Natural killer cell (primary cell): ENCODE data around the gene CFAP54. TPM values are rescaled to one million over a fixed set of nuclear protein-coding genes. Genes with fewer than 3 reads are reported as not detected.

ENCODE experiments used
- ATAC-seq, 3 donors: fragments of 150-1000 bp in 2 of 3; fragments of 200-7000 bp in 1 of 3; cut with Tn5 transposase; 1 replicate in 1 of 3; 2 replicates in 2 of 3; pipeline ENCODE4 v1.10.0; 2021; ENCODE audit warnings: mild to moderate bottlenecking in 2 of 3, moderate library complexity in 2 of 3
- DNase-seq, 2 donors: peaks; one replicate each; pipeline versions ENCODE4 v3.0.0 to v3.0.0-alpha.2; 2013 to 2021; ENCODE audit warnings: mixed read lengths in 1 of 2
- H3K27ac ChIP-seq: one replicate; pipeline ENCODE4 v1.5.1; 2013; ENCODE audit warnings: mild to moderate bottlenecking, low read length
- H3K27me3 ChIP-seq: one replicate; pipeline ENCODE4 v1.6.1; 2013; ENCODE audit warnings: low read length; ENCODE audit not compliant: control insufficient read depth, insufficient read depth
- H3K36me3 ChIP-seq: one replicate; pipeline ENCODE4 v1.6.1; 2013; ENCODE audit warnings: low read length; ENCODE audit not compliant: control insufficient read depth, insufficient read depth
- H3K4me1 ChIP-seq: one replicate; pipeline ENCODE4 v1.6.1; 2013; ENCODE audit warnings: low read length; ENCODE audit not compliant: control insufficient read depth, insufficient read depth
- H3K4me3 ChIP-seq: one replicate; pipeline ENCODE4 v1.5.1; 2013; ENCODE audit warnings: low read length
- H3K9me3 ChIP-seq: one replicate; pipeline ENCODE4 v1.6.1; 2013; ENCODE audit warnings: low read length; ENCODE audit not compliant: control insufficient read depth, insufficient read depth
- H3K27ac Mint-ChIP-seq, 2 donors: one replicate each; pipeline ENCODE4 v1.8.0; 2022; ENCODE audit warnings: mild to moderate bottlenecking in 2 of 2, mixed read lengths in 2 of 2, moderate library complexity in 1 of 2
- H3K27me3 Mint-ChIP-seq, 2 donors: one replicate each; pipeline ENCODE4 v1.8.0; 2022; ENCODE audit warnings: low read depth in 2 of 2, mixed read lengths in 2 of 2
- H3K36me3 Mint-ChIP-seq: one replicate; pipeline ENCODE4 v1.8.0; 2022; ENCODE audit warnings: mixed read lengths
- H3K4me1 Mint-ChIP-seq, 2 donors: one replicate each; pipeline ENCODE4 v1.8.0; 2022; ENCODE audit warnings: mixed read lengths in 2 of 2
- H3K4me3 Mint-ChIP-seq: one replicate; pipeline ENCODE4 v1.8.0; 2022; ENCODE audit warnings: mild to moderate bottlenecking, moderate library complexity, mixed read lengths
- H3K9me3 Mint-ChIP-seq, 2 donors: one replicate each; pipeline ENCODE4 v1.8.0; 2022; ENCODE audit warnings: mixed read lengths in 2 of 2
- WGBS: methylation state at CpG from one replicate; pipeline ENCODE4 v1.1.7; 2013; ENCODE audit warnings: missing lambda C conversion rate; ENCODE audit not compliant: insufficient coverage; 5-methylcytosine and 5-hydroxymethylcytosine counted together
- intact Hi-C: fragments of 100-400 bp; cut with micrococcal nuclease; formaldehyde crosslinking; loops from one replicate; pipeline ENCODE4 v1.14.2; 2022
- total RNA-seq, 4 donors: library from RNA; stranded (reverse); fragments of 120-200 nt in 1 of 4; gene quantifications; one replicate each; pipeline versions ENCODE4 v1.2.3 to v1.2.4, GENCODE V29; 2013 to 2022
- TF ChIP-seq, protein P1 (sequence below): fragments of 200-600 bp; IDR thresholded peaks from one replicate; pipeline ENCODE4 v1.8.0; 2022; ENCODE audit warnings: antibody characterized with exemption

The CFAP54 gene
- total RNA-seq, 3 donors from 2014 or later (not counting 1 experiment from before 2014, with no cell fraction given) = 0.56 to 1.5 (median 1.2) TPM

DNA sequence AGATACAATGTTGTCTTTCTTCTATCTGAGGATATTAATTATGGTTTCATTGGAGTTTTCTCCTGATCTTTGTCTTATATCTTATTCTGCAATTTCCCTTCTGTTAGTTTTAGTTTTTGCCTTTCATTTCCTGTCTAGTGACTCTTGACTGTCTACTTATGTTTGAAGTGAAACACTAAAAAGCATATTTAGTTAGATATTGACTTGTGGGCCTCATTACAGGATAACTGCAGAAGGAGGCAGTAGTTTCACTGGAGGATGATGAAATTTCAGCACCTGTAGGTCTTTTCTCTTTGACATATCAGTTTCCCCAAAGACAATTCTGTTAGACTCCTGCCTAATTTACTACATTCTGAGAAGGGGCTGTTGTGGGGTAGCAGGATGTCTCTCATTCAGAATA is 320.1 kb downstream of the CFAP54 start:
- Mint-ChIP-seq H3K27ac (no peak overlapping the region), H3K4me1 (no peaks in the 10 kb centered on the region), H3K27me3 (peaks cover 2 to 10% of the 10 kb centered on the region in 2 donors), H3K36me3 (no peaks in the 10 kb centered on the region), H3K4me3 (no peak overlapping the region), H3K9me3 (peaks cover 0 to 7% of the 10 kb centered on the region in 2 donors)
- H3K27ac ChIP-seq = no peak overlapping the region
- TF ChIP-seq, protein P1, sequence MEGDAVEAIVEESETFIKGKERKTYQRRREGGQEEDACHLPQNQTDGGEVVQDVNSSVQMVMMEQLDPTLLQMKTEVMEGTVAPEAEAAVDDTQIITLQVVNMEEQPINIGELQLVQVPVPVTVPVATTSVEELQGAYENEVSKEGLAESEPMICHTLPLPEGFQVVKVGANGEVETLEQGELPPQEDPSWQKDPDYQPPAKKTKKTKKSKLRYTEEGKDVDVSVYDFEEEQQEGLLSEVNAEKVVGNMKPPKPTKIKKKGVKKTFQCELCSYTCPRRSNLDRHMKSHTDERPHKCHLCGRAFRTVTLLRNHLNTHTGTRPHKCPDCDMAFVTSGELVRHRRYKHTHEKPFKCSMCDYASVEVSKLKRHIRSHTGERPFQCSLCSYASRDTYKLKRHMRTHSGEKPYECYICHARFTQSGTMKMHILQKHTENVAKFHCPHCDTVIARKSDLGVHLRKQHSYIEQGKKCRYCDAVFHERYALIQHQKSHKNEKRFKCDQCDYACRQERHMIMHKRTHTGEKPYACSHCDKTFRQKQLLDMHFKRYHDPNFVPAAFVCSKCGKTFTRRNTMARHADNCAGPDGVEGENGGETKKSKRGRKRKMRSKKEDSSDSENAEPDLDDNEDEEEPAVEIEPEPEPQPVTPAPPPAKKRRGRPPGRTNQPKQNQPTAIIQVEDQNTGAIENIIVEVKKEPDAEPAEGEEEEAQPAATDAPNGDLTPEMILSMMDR = no peak
- H3K36me3 ChIP-seq = no peaks in the 10 kb centered on the region
- no peaks in the 10 kb centered on the region for H3K4me1 ChIP-seq
- DNase-seq (no peak), ATAC-seq (no peak)
- no peak overlapping the region for H3K4me3 ChIP-seq
- intact Hi-C loops = no loop called here
- H3K27me3 ChIP-seq = no peaks in the 10 kb centered on the region
- no peaks in the 10 kb centered on the region for H3K9me3 ChIP-seq

GRCh38 chr12:96810057-96810456 is 320.7 kb downstream of the CFAP54 start:
- H3K4me3 ChIP-seq = no peak overlapping the region
- no peak overlapping the region for H3K27ac ChIP-seq
- H3K4me3 Mint-ChIP-seq = no peak overlapping the region
- H3K4me1 ChIP-seq = no peaks in the 10 kb centered on the region
- peaks cover 2 to 10% of the 10 kb centered on the region in 2 donors for H3K27me3 Mint-ChIP-seq
- no peak for ATAC-seq
- peaks cover 0 to 7% of the 10 kb centered on the region in 2 donors for H3K9me3 Mint-ChIP-seq
- no peaks in the 10 kb centered on the region for H3K36me3 ChIP-seq
- no peak overlapping the region for H3K27ac Mint-ChIP-seq
- H3K27me3 ChIP-seq = no peaks in the 10 kb centered on the region
- DNase-seq = no peak
- intact Hi-C loops = no loop called here
- H3K9me3 ChIP-seq = no peaks in the 10 kb centered on the region
- no peaks in the 10 kb centered on the region for H3K4me1 Mint-ChIP-seq
- no peaks in the 10 kb centered on the region for H3K36me3 Mint-ChIP-seq
- 62% methylated on average over 1 of the region's 2 CpGs for WGBS
- TF ChIP-seq, protein P1 = no peak

DNA sequence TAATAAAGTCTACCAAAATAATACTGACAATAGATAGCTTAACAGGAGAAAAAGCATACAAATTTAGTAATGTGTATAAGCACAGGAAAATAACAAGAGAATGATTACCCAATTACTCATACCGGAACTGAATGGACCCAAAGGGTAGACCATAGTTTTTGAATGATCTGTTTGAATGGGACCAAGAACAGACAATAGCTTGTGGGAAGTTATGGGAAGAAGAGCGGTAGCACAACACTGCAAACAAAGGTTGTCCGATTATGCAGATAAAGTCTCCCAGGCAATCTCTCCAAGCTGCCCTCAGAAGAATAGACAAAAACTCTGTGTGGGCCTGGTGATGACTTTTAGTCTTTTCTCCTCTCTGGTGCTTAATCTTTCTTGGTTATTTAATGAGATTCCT is 321.1 kb downstream of the CFAP54 start:
- DNase-seq (no peak), ATAC-seq (no peak)
- H3K9me3 ChIP-seq = no peaks in the 10 kb centered on the region
- H3K36me3 Mint-ChIP-seq = no peaks in the 10 kb centered on the region
- no peak overlapping the region for H3K27ac ChIP-seq
- no peaks in the 10 kb centered on the region for H3K36me3 ChIP-seq
- H3K27me3 ChIP-seq = no peaks in the 10 kb centered on the region
- no peak overlapping the region for H3K4me3 ChIP-seq
- no peak overlapping the region for H3K4me3 Mint-ChIP-seq
- no peak overlapping the region for H3K27ac Mint-ChIP-seq
- no peaks in the 10 kb centered on the region for H3K4me1 Mint-ChIP-seq
- intact Hi-C loops = no loop called here
- H3K9me3 Mint-ChIP-seq = peaks cover 0 to 7% of the 10 kb centered on the region in 2 donors
- H3K4me1 ChIP-seq = no peaks in the 10 kb centered on the region
- 100% methylated on average over 3 of the region's 3 CpGs for WGBS
- peaks cover 2 to 10% of the 10 kb centered on the region in 2 donors for H3K27me3 Mint-ChIP-seq
- TF ChIP-seq, protein P1 = no peak

- no peaks in the 10 kb centered on the region for H3K4me1 Mint-ChIP-seq
- H3K27me3 ChIP-seq = no peaks in the 10 kb centered on the region
- H3K27me3 Mint-ChIP-seq = peaks cover 2 to 10% of the 10 kb centered on the region in 2 donors
- no peak overlapping the region for H3K4me3 ChIP-seq
- H3K36me3 Mint-ChIP-seq = no peaks in the 10 kb centered on the region
- no peaks in the 10 kb centered on the region for H3K4me1 ChIP-seq
- no peak for ATAC-seq
- TF ChIP-seq, protein P1 = no peak
- no peak overlapping the region for H3K27ac Mint-ChIP-seq
- no peak overlapping the region for H3K4me3 Mint-ChIP-seq
- 66% methylated on average over 2 of the region's 3 CpGs for WGBS
- H3K9me3 Mint-ChIP-seq = peaks cover 0 to 7% of the 10 kb centered on the region in 2 donors
- no peaks in the 10 kb centered on the region for H3K9me3 ChIP-seq
- H3K27ac ChIP-seq = no peak overlapping the region
- intact Hi-C loops = no loop called here
- no peak for DNase-seq
- H3K36me3 ChIP-seq = no peaks in the 10 kb centered on the region
Observed at GRCh38 chr12:96811083-96811482, 321.7 kb downstream of the CFAP54 start.
